ENCODE data around the gene LRPPRC.

LRPPRC gene

DNA sequence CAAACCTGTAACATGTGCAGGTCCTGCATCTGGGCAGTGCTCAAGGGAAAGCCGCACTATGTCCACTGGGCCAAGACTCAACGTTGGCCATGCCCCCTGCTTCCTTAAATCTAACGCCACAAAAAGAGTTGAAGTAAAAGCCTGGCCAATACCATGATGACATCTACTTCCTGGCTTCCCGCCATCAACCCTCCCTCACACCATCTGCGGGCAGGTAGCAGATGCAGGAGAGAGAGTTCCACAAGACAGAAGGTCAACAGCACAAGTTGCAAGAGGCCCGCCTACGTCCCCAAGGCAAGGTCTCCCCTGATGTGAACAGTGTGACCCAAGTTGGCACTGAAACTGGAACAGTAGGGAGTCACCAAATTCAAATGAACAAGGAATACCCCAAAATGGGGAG, 108.6 kb downstream of the LRPPRC start:
- no peaks in the 10 kb centered on the region for H3K4me1 ChIP-seq
- H3K36me3 ChIP-seq = peaks cover 63% of the 10 kb centered on the region
- no peaks in the 10 kb centered on the region for H3K9me3 ChIP-seq

GRCh38 chr2:43885132-43885632, 110.6 kb downstream of the LRPPRC start:
- no peaks in the 10 kb centered on the region for H3K27me3 ChIP-seq
- TF ChIP-seq, protein P1, sequence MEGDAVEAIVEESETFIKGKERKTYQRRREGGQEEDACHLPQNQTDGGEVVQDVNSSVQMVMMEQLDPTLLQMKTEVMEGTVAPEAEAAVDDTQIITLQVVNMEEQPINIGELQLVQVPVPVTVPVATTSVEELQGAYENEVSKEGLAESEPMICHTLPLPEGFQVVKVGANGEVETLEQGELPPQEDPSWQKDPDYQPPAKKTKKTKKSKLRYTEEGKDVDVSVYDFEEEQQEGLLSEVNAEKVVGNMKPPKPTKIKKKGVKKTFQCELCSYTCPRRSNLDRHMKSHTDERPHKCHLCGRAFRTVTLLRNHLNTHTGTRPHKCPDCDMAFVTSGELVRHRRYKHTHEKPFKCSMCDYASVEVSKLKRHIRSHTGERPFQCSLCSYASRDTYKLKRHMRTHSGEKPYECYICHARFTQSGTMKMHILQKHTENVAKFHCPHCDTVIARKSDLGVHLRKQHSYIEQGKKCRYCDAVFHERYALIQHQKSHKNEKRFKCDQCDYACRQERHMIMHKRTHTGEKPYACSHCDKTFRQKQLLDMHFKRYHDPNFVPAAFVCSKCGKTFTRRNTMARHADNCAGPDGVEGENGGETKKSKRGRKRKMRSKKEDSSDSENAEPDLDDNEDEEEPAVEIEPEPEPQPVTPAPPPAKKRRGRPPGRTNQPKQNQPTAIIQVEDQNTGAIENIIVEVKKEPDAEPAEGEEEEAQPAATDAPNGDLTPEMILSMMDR (IDR thresholded peaks at IDR 0.05; ENCODE audit: low read depth, low read length) = no peak
- H3K9me3 ChIP-seq = no peaks in the 10 kb centered on the region
- peaks cover 43% of the 10 kb centered on the region for H3K36me3 ChIP-seq
- DNase-seq = no peak
- no peak overlapping the region for H3K4me3 ChIP-seq (ENCODE audit: low read depth, low read length)
- H3K4me1 ChIP-seq = no peaks in the 10 kb centered on the region

More for the DNA sequence above, 108.6 kb downstream of the LRPPRC start:
- TF ChIP-seq, protein P1 (IDR thresholded peaks at IDR 0.05; ENCODE audit: low read depth, low read length) = no peak
- Histone ChIP-seq H3K4me3 (ENCODE audit: low read depth, low read length) (no peak overlapping the region), H3K27me3 (no peaks in the 10 kb centered on the region)
- DNase-seq = no peak

GRCh38 chr2:43884689-43885088, 111.1 kb downstream of the LRPPRC start:
- no peak overlapping the region for H3K4me3 ChIP-seq (ENCODE audit: low read depth, low read length)
- H3K4me1 ChIP-seq = no peaks in the 10 kb centered on the region
- H3K9me3 ChIP-seq = no peaks in the 10 kb centered on the region
- H3K27me3 ChIP-seq = no peaks in the 10 kb centered on the region
- TF ChIP-seq, protein P1 (IDR thresholded peaks at IDR 0.05; ENCODE audit: low read depth, low read length) = no peak
- H3K36me3 ChIP-seq = peaks cover 38% of the 10 kb centered on the region
- no peak for DNase-seq

DNA sequence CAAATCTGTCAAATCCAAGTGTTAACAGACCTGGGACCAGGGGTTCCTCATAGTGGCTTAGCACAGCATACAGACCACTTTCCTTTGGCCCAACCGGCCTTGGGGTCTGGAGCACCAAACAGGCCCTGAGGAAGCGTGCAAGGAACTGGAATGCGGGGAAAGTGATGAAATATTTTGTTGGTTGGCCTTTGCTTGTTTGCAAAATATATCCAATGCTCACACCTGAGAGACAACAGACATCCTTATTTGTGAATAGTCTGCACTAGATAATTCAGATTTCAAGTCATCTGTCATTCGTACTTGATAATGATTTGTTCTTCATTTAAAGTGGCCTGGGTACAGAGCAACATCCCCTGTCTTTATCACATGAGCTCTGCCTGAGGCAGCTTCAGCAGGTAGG, 113.5 kb downstream of the LRPPRC start:
- Histone ChIP-seq H3K4me3 (ENCODE audit: low read depth, low read length) (no peak overlapping the region), H3K9me3 (no peaks in the 10 kb centered on the region), H3K27me3 (no peaks in the 10 kb centered on the region), H3K36me3 (peaks cover 17% of the 10 kb centered on the region), H3K4me1 (no peaks in the 10 kb centered on the region)
- no peak for DNase-seq
- TF ChIP-seq, protein P1 (IDR thresholded peaks at IDR 0.05; ENCODE audit: low read depth, low read length) = no peak

GRCh38 chr2:43880952-43881351, 114.8 kb downstream of the LRPPRC start:
- TF ChIP-seq, protein P1 (IDR thresholded peaks at IDR 0.05; ENCODE audit: low read depth, low read length) = no peak
- Histone ChIP-seq H3K27me3 (no peaks in the 10 kb centered on the region), H3K9me3 (no peaks in the 10 kb centered on the region), H3K4me1 (no peaks in the 10 kb centered on the region), H3K4me3 (ENCODE audit: low read depth, low read length) (no peak overlapping the region), H3K36me3 (peaks cover 8% of the 10 kb centered on the region)
- DNase-seq = no peak

- Histone ChIP-seq H3K4me3 (ENCODE audit: low read depth, low read length) (no peak overlapping the region), H3K4me1 (no peaks in the 10 kb centered on the region), H3K9me3 (no peaks in the 10 kb centered on the region), H3K27me3 (no peaks in the 10 kb centered on the region), H3K36me3 (peaks cover 4% of the 10 kb centered on the region)
- DNase-seq = no peak
- TF ChIP-seq, protein P1 (IDR thresholded peaks at IDR 0.05; ENCODE audit: low read depth, low read length) = no peak
Observed at GRCh38 chr2:43880471-43880870, 115.3 kb downstream of the LRPPRC start.
